Right cardiac atrium (tissue), 5 donors: ENCODE results near the gene PNMA6A. TPM values are rescaled to one million over a fixed set of nuclear protein-coding genes. Genes with fewer than 3 reads are reported as not detected.
"Not testable (repeated sequence)": the region's sequence is repeated elsewhere in the genome, so short reads cannot be mapped to it uniquely, and the experiment has no call there.

Experiments
- ATAC-seq, 2 donors: fragments of 200-7000 bp; cut with Tn5 transposase; one replicate each; pipeline versions ENCODE4 v1.8.0 to v1.9.1; 2020; ENCODE audit warnings: moderate library complexity in 2 of 2, mild to moderate bottlenecking in 1 of 2
- DNase-seq, 3 donors: peaks; one replicate each; pipeline ENCODE4 v3.0.0-alpha.2; 2020
- H3K27ac ChIP-seq: one replicate; pipeline ENCODE4 v1.5.1; 2013; ENCODE audit warnings: mild to moderate bottlenecking, low read length, control low read depth, moderate library complexity
- H3K27me3 ChIP-seq: one replicate; pipeline ENCODE4 v1.6.1; 2013; ENCODE audit not compliant: control insufficient read depth, insufficient read depth
- H3K4me1 ChIP-seq: one replicate; pipeline ENCODE4 v1.6.1; 2013; ENCODE audit warnings: low read length; ENCODE audit not compliant: control insufficient read depth, insufficient read depth
- H3K4me3 ChIP-seq: one replicate; pipeline ENCODE4 v1.5.1; 2013; ENCODE audit warnings: low read length, control low read depth
- H3K9me3 ChIP-seq: one replicate; pipeline ENCODE4 v1.6.1; 2013; ENCODE audit warnings: low read length; ENCODE audit not compliant: control insufficient read depth
- WGBS: extraction: QIAGEN DNeasy Blood & Tissue Kit; methylation state at CpG from one replicate; pipeline ENCODE4 v1.1.7; 2013; 5-methylcytosine and 5-hydroxymethylcytosine counted together
- intact Hi-C, 4 donors: fragments of 100-400 bp; cut with DNase I; formaldehyde crosslinking; loops; one replicate each; pipeline versions ENCODE4 v1.11.0 to v1.14.0; 2022 to 2023
- polyA plus RNA-seq: library from polyadenylated mRNA; stranded (reverse); fragments of 200-250 nt; gene quantifications from one replicate; pipeline ENCODE4 v1.2.3, GENCODE V29; 2013
- total RNA-seq, 4 donors: library from RNA; stranded (reverse); fragmentation: NEBNext Ultra II Directional; extraction: Animal tissue kit (Norgen Biotek cat#: 25700); gene quantifications; one replicate each; pipeline ENCODE4 v1.2.1, GENCODE V29; 2021
- donor health status: healthy with polysubstance abuse.
- donor health status: DM: no; HTN: yes; CAD: no.
- donor health status: DM: no; HTN: no; CAD: no.
- donor health status: DM: no; HTN: yes; CAD: no; lungs with severe emphysema.
- donor health status: DM: yes; HTN: yes; CAD: no.

PNMA6A gene
- total and polyA plus RNA-seq, 5 donors, result 1.3 to 3.6 (median 2.6) TPM

- 95% methylated on average over 9 of the region's 14 CpGs for WGBS
- Histone ChIP-seq H3K4me3 (no peak overlapping the region), H3K27me3 (no peaks in the 10 kb centered on the region), H3K4me1 (no peaks in the 10 kb centered on the region), H3K9me3 (no peaks in the 10 kb centered on the region), H3K27ac (no peak overlapping the region)
- DNase-seq (no peak), ATAC-seq (no peak)
- intact Hi-C loops, result no loop called here
Measured at GRCh38 chrX:153075366-153075765, 3.1 kb downstream of the PNMA6A start.

GRCh38 chrX:153077437-153078135, 5.3 kb downstream of the PNMA6A start:
- H3K4me1 ChIP-seq, H3K27ac ChIP-seq, intact Hi-C loops, H3K9me3 ChIP-seq, DNase-seq, H3K27me3 ChIP-seq, H3K4me3 ChIP-seq: not testable (repeated sequence)
- WGBS, result no CpG with 5 or more reads among the region's 76 CpGs
- ATAC-seq, result peak; percentile 58 to 67

GRCh38 chrX:153083238-153083923, 11.1 kb downstream of the PNMA6A start:
- ATAC-seq, intact Hi-C loops: not testable (repeated sequence)

GRCh38 chrX:153102418-153102817, 30.2 kb downstream of the PNMA6A start:
- 73% methylated on average over 3 of the region's 3 CpGs for WGBS
- no peaks in the 10 kb centered on the region for H3K9me3 ChIP-seq
- no peaks in the 10 kb centered on the region for H3K4me1 ChIP-seq
- no peak overlapping the region for H3K4me3 ChIP-seq
- DNase-seq (no peak), ATAC-seq (no peak)
- intact Hi-C loops, result no loop called here
- H3K27ac ChIP-seq, result no peak overlapping the region
- H3K27me3 ChIP-seq, result no peaks in the 10 kb centered on the region

More at GRCh38 chrX:153083238-153083923, 11.1 kb downstream of the PNMA6A start:
- H3K9me3 ChIP-seq, H3K27me3 ChIP-seq, DNase-seq, H3K4me3 ChIP-seq, H3K27ac ChIP-seq, H3K4me1 ChIP-seq: not testable (repeated sequence)
- 78% methylated on average over 10 of the region's 23 CpGs for WGBS

GRCh38 chrX:153104959-153105358, 32.7 kb downstream of the PNMA6A start:
- H3K27me3 ChIP-seq, DNase-seq, intact Hi-C loops, H3K9me3 ChIP-seq, H3K4me3 ChIP-seq, H3K27ac ChIP-seq, H3K4me1 ChIP-seq, ATAC-seq: not testable (repeated sequence)
- 75% methylated on average over 1 of the region's 1 CpG for WGBS

GRCh38 chrX:153106092-153106801, 34.0 kb downstream of the PNMA6A start:
- DNase-seq, H3K9me3 ChIP-seq, H3K27ac ChIP-seq, intact Hi-C loops, H3K4me3 ChIP-seq, ATAC-seq, H3K27me3 ChIP-seq, H3K4me1 ChIP-seq: not testable (repeated sequence)
- WGBS, result 49% methylated on average over 3 of the region's 12 CpGs

GRCh38 chrX:153110735-153111134, 38.5 kb downstream of the PNMA6A start:
- intact Hi-C loops, DNase-seq, H3K27ac ChIP-seq, ATAC-seq, H3K4me1 ChIP-seq, H3K4me3 ChIP-seq, H3K27me3 ChIP-seq, H3K9me3 ChIP-seq: not testable (repeated sequence)
- no CpG with 5 or more reads among the region's 2 CpGs for WGBS

- ATAC-seq, H3K4me3 ChIP-seq, H3K4me1 ChIP-seq, DNase-seq, intact Hi-C loops, H3K27ac ChIP-seq, H3K27me3 ChIP-seq, H3K9me3 ChIP-seq: not testable (repeated sequence)
- WGBS, result no CpG with 5 or more reads among the region's 9 CpGs
Measured at GRCh38 chrX:153113851-153114250, 41.6 kb downstream of the PNMA6A start.

GRCh38 chrX:153117754-153118153, 45.5 kb downstream of the PNMA6A start:
- H3K27ac ChIP-seq, intact Hi-C loops, H3K4me1 ChIP-seq, ATAC-seq, DNase-seq, H3K27me3 ChIP-seq, H3K4me3 ChIP-seq, H3K9me3 ChIP-seq: not testable (repeated sequence)
- WGBS, result no CpG with 5 or more reads among the region's 3 CpGs

- intact Hi-C loops, H3K27ac ChIP-seq, H3K4me1 ChIP-seq, H3K4me3 ChIP-seq, H3K9me3 ChIP-seq, ATAC-seq, H3K27me3 ChIP-seq, DNase-seq: not testable (repeated sequence)
- no CpG with 5 or more reads among the region's 8 CpGs for WGBS
Measured at GRCh38 chrX:153120230-153120629, 48.0 kb downstream of the PNMA6A start.

- ATAC-seq, DNase-seq, H3K4me1 ChIP-seq, intact Hi-C loops, H3K27me3 ChIP-seq, H3K9me3 ChIP-seq, H3K4me3 ChIP-seq, H3K27ac ChIP-seq: not testable (repeated sequence)
- 78% methylated on average over 9 of the region's 14 CpGs for WGBS
Measured at GRCh38 chrX:153123468-153123867, 51.2 kb downstream of the PNMA6A start.
